Measurements from ENCODE around the gene TTC39A. TPM values are rescaled to one million over a fixed set of nuclear protein-coding genes. Genes with fewer than 3 reads are reported as not detected.

The TTC39A gene
- total RNA-seq, 3 donors from 2014 or later (not counting 1 experiment from before 2014, with no cell fraction given), result 0.38 TPM; not detected in 2

GRCh38 chr1:51241119-51241518 lies 89.2 kb downstream of the TTC39A start:
- H3K4me1 Mint-ChIP-seq, result peaks cover 49 to 50% of the 10 kb centered on the region in 2 donors
- DNase-seq, result no peak
- no peaks in the 10 kb centered on the region for H3K9me3 ChIP-seq (ENCODE audit: control insufficient read depth, insufficient read depth, low read length)
- no peak for ATAC-seq
- no peak for TF ChIP-seq CTCF (IDR thresholded peaks at IDR 0.05)
- no peaks in the 10 kb centered on the region for H3K27me3 Mint-ChIP-seq (ENCODE audit: low read depth in 2 of 2)
- H3K36me3 Mint-ChIP-seq, result no peaks in the 10 kb centered on the region
- intact Hi-C loops (cut with micrococcal nuclease), result no loop called here
- peak overlapping the region in 1 of 2 donors; percentile 63 for H3K27ac Mint-ChIP-seq
- H3K27me3 ChIP-seq (ENCODE audit: control insufficient read depth, insufficient read depth, low read length), result no peaks in the 10 kb centered on the region
- no peak overlapping the region for H3K27ac ChIP-seq (ENCODE audit: low read length)
- no peaks in the 10 kb centered on the region for H3K36me3 ChIP-seq (ENCODE audit: control insufficient read depth, insufficient read depth, low read length)
- H3K4me1 ChIP-seq (ENCODE audit: control insufficient read depth, insufficient read depth, low read length), result peaks cover 17% of the 10 kb centered on the region
- no CpG with 5 or more reads among the region's 1 CpG for WGBS (ENCODE audit: insufficient coverage)
- H3K9me3 Mint-ChIP-seq, result no peaks in the 10 kb centered on the region
- H3K4me3 Mint-ChIP-seq, result no peak overlapping the region
- no peak overlapping the region for H3K4me3 ChIP-seq (ENCODE audit: low read length)

GRCh38 chr1:51240084-51240483 lies 90.3 kb downstream of the TTC39A start:
- no peaks in the 10 kb centered on the region for H3K9me3 Mint-ChIP-seq
- ATAC-seq (no peak), DNase-seq (no peak)
- intact Hi-C loops (cut with micrococcal nuclease), result no loop called here
- H3K36me3 Mint-ChIP-seq, result no peaks in the 10 kb centered on the region
- H3K4me1 Mint-ChIP-seq, result peaks cover 52 to 54% of the 10 kb centered on the region in 2 donors
- no peaks in the 10 kb centered on the region for H3K27me3 Mint-ChIP-seq (ENCODE audit: low read depth in 2 of 2)
- Histone ChIP-seq H3K4me3 (ENCODE audit: low read length) (no peak overlapping the region), H3K9me3 (ENCODE audit: control insufficient read depth, insufficient read depth, low read length) (no peaks in the 10 kb centered on the region), H3K27ac (ENCODE audit: low read length) (no peak overlapping the region), H3K4me1 (ENCODE audit: control insufficient read depth, insufficient read depth, low read length) (peaks cover 23% of the 10 kb centered on the region), H3K36me3 (ENCODE audit: control insufficient read depth, insufficient read depth, low read length) (no peaks in the 10 kb centered on the region), H3K27me3 (ENCODE audit: control insufficient read depth, insufficient read depth, low read length) (no peaks in the 10 kb centered on the region)
- H3K27ac Mint-ChIP-seq, result peak overlapping the region in 1 of 2 donors; percentile 20
- TF ChIP-seq CTCF (IDR thresholded peaks at IDR 0.05), result no peak
- WGBS (ENCODE audit: insufficient coverage), result 94% methylated on average over 2 of the region's 2 CpGs
- no peak overlapping the region for H3K4me3 Mint-ChIP-seq

GRCh38 chr1:51238034-51238403 lies 92.3 kb downstream of the TTC39A start:
- no peaks in the 10 kb centered on the region for H3K9me3 Mint-ChIP-seq
- no peaks in the 10 kb centered on the region for H3K36me3 Mint-ChIP-seq
- peak in 1 of 2 donors; percentile 10 for DNase-seq
- no peak overlapping the region for H3K4me3 Mint-ChIP-seq
- Histone ChIP-seq H3K9me3 (ENCODE audit: control insufficient read depth, insufficient read depth, low read length) (no peaks in the 10 kb centered on the region), H3K36me3 (ENCODE audit: control insufficient read depth, insufficient read depth, low read length) (no peaks in the 10 kb centered on the region), H3K27ac (ENCODE audit: low read length) (no peak overlapping the region), H3K4me1 (ENCODE audit: control insufficient read depth, insufficient read depth, low read length) (peaks cover 27% of the 10 kb centered on the region), H3K4me3 (ENCODE audit: low read length) (no peak overlapping the region), H3K27me3 (ENCODE audit: control insufficient read depth, insufficient read depth, low read length) (no peaks in the 10 kb centered on the region)
- H3K4me1 Mint-ChIP-seq, result peaks cover 44 to 50% of the 10 kb centered on the region in 2 donors
- H3K27ac Mint-ChIP-seq, result no peak overlapping the region
- no peaks in the 10 kb centered on the region for H3K27me3 Mint-ChIP-seq (ENCODE audit: low read depth in 2 of 2)
- ATAC-seq, result no peak
- TF ChIP-seq CTCF (IDR thresholded peaks at IDR 0.05), result no peak
- WGBS (ENCODE audit: insufficient coverage), result 76% methylated on average over 7 of the region's 7 CpGs
- intact Hi-C loops (cut with micrococcal nuclease), result loop anchor here (5.0 kb wide), 1 partner anchor 276 kb away; the partner anchor contains the start of gene FAF1
